Measurements from ENCODE around the gene HLA-DQA2.
A peak's percentile ranks its signal among the peaks of the same experiment; 100 is the strongest.
"Not testable (repeated sequence)": the region's sequence is repeated elsewhere in the genome, so short reads cannot be mapped to it uniquely, and the experiment has no call there.

Gene HLA-DQA2

GRCh38 chr6:32779036-32779435 lies 37.8 kb downstream of the HLA-DQA2 start:
- no peak for DNase-seq (ENCODE audit: low read depth, low spot score)

GRCh38 chr6:32782923-32783322 lies 41.7 kb downstream of the HLA-DQA2 start:
- not testable (repeated sequence) for DNase-seq (ENCODE audit: low read depth, low spot score)

GRCh38 chr6:32785781-32786533 lies 44.8 kb downstream of the HLA-DQA2 start:
- peak; percentile 45 for DNase-seq (ENCODE audit: low read depth, low spot score)

- DNase-seq (ENCODE audit: low read depth, low spot score): no peak
Observed at GRCh38 chr6:32790306-32790705, 49.1 kb downstream of the HLA-DQA2 start.

- no peak for DNase-seq (ENCODE audit: low read depth, low spot score)
Observed at GRCh38 chr6:32792901-32793435, 51.8 kb downstream of the HLA-DQA2 start.

- no peak for DNase-seq (ENCODE audit: low read depth, low spot score)
Observed at GRCh38 chr6:32794510-32794909, 53.3 kb downstream of the HLA-DQA2 start.

Data from iPS DF 19.7 (cell line).